ENCODE data around the gene TREML2.

Gene TREML2

GRCh38 chr6:41199552-41200246 lies 1.2 kb downstream of the TREML2 start:
- POLR2A ChIA-PET (ENCODE audit: low non-redundant PET): no interaction called here
- CTCF ChIA-PET: no interaction called here
- no peak for TF ChIP-seq CTCF (conservative IDR thresholded peaks at IDR 0.05; ENCODE audit: low read depth)

GRCh38 chr6:41197234-41197633 lies 3.7 kb downstream of the TREML2 start:
- ChIA-PET CTCF (no interaction called here), POLR2A (ENCODE audit: low non-redundant PET) (no interaction called here)
- no peak for TF ChIP-seq CTCF (conservative IDR thresholded peaks at IDR 0.05; ENCODE audit: low read depth)
- no peak for DNase-seq (ENCODE audit: low spot score)
- H3K27ac ChIP-seq: no peak overlapping the region

More at GRCh38 chr6:41199552-41200246, 1.2 kb downstream of the TREML2 start:
- no peak for DNase-seq (ENCODE audit: low spot score)
- no peak overlapping the region for H3K27ac ChIP-seq

GRCh38 chr6:41194386-41194785 lies 6.6 kb downstream of the TREML2 start:
- no peak for DNase-seq (ENCODE audit: low spot score)
- POLR2A ChIA-PET (ENCODE audit: low non-redundant PET): no interaction called here
- H3K27ac ChIP-seq: no peak overlapping the region
- no peak for TF ChIP-seq CTCF (conservative IDR thresholded peaks at IDR 0.05; ENCODE audit: low read depth)
- CTCF ChIA-PET: no interaction called here

- POLR2A ChIA-PET (ENCODE audit: low non-redundant PET): no interaction called here
- CTCF ChIA-PET: no interaction called here
- DNase-seq (ENCODE audit: low spot score): no peak
- TF ChIP-seq CTCF (conservative IDR thresholded peaks at IDR 0.05; ENCODE audit: low read depth): no peak
- no peak overlapping the region for H3K27ac ChIP-seq
Measured at GRCh38 chr6:41193884-41194283, 7.1 kb downstream of the TREML2 start.

GRCh38 chr6:41193171-41193734 lies 7.7 kb downstream of the TREML2 start:
- TF ChIP-seq CTCF (conservative IDR thresholded peaks at IDR 0.05; ENCODE audit: low read depth): no peak
- DNase-seq (ENCODE audit: low spot score): no peak
- no peak overlapping the region for H3K27ac ChIP-seq
- POLR2A ChIA-PET (ENCODE audit: low non-redundant PET): no interaction called here
- CTCF ChIA-PET: no interaction called here

- no peak overlapping the region for H3K27ac ChIP-seq
- no peak for DNase-seq (ENCODE audit: low spot score)
- ChIA-PET CTCF (interaction anchor here (0.5 to 0.7 kb wide), 2 partner anchors 84 to 92 kb away, joined by 3 to 4 read pairs; no protein-coding TSS in a partner anchor), POLR2A (ENCODE audit: low non-redundant PET) (no interaction called here)
- TF ChIP-seq CTCF (conservative IDR thresholded peaks at IDR 0.05; ENCODE audit: low read depth): no peak
Measured at GRCh38 chr6:41191569-41191968, 9.4 kb downstream of the TREML2 start.
